ENCODE measurements around the gene HYAL2.
"Not testable (repeated sequence)": the region's sequence is repeated elsewhere in the genome, so short reads cannot be mapped to it uniquely, and the experiment has no call there.

HYAL2 gene

DNA sequence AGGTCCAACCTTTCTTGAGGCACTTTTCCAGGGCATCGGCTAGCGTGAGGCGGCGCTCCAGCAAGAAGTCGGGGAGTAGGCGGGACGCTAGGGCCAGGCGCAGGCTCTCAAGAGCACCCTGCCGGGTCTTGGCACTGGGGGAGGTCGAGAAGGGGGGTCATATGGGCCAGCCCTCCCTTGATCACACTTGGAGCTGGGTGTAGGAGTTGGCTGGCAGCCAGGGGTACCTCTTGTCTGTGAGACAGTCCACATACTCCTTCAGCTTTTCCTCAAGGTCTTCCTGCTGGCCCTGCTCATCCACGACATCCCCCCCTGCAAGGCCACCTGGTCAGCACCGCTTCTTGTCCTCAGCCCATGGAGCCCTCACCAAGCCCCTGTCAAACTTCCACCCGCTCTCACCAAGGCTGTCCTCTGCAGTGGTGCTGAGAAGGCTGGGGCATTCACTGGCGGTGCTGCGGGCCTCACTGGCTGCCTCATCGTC is 32.3 kb downstream of the HYAL2 start:
- TF ChIP-seq CTCF (IDR thresholded peaks at IDR 0.05; ENCODE audit: low read depth, low read length): no peak
- peaks cover 36% of the 10 kb centered on the region for H3K36me3 ChIP-seq
- no peak overlapping the region for H3K4me3 ChIP-seq (ENCODE audit: low read depth, low read length)
- H3K9me3 ChIP-seq (ENCODE audit: severe bottlenecking): no peaks in the 10 kb centered on the region
- no peaks in the 10 kb centered on the region for H3K27me3 ChIP-seq (ENCODE audit: insufficient read depth, low read depth, severe bottlenecking)
- DNase-seq: no peak
- H3K27ac ChIP-seq: no peak overlapping the region

DNA sequence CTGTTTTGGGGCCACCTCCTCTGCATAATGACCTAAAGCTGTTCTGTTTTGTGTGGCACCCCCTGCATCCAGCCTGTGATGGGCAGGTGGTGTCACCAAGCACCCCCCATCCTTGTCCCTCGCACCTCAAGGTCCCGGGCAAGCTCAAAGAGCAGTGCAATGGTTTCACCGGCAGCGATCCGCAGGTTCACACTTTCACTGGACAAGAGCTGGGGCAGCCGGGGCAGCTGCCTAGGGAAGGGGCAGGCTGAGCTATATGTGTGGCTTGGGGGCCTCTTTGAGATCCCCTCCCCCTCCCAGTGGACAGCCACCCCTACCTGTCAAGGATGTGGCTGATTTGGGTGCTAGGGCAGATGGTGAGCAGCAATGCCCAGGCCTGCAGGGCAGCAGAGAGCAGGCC is 33.4 kb downstream of the HYAL2 start:
- H3K27ac ChIP-seq: no peak overlapping the region
- peaks cover 36% of the 10 kb centered on the region for H3K36me3 ChIP-seq
- no peaks in the 10 kb centered on the region for H3K27me3 ChIP-seq (ENCODE audit: insufficient read depth, low read depth, severe bottlenecking)
- TF ChIP-seq CTCF (IDR thresholded peaks at IDR 0.05; ENCODE audit: low read depth, low read length): no peak
- H3K4me3 ChIP-seq (ENCODE audit: low read depth, low read length): no peak overlapping the region
- no peaks in the 10 kb centered on the region for H3K9me3 ChIP-seq (ENCODE audit: severe bottlenecking)
- no peak for DNase-seq

DNA sequence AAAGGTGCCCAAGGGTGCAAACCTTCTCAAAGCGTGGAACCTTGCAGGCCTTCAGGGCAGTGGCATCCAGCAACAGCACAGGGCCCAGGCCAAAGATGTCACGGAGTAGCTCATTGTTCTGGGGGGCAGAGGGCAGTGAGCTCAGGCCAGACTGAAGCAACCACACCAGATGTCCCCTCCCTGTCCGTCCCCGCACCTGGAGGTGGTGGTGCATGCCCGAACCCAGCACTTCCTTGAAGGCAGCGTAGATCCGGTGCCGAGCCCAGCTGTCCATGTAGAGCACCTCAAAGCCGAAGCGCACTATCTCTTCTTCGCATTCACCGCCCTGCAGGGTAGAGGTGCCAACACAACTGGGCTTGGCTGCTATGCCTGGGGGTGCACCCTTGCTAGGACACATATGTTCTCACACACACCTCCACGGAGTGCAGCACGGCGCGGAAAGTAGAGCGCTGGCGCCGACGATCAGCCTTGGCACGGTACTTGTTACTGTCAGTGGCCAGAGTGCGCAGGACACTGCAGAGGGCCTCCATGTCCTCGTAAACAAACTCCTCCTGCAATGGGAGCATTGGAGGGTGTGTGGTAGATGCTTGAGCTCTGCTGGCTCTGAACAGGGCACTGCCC is 34.0 kb downstream of the HYAL2 start:
- DNase-seq: no peak
- H3K9me3 ChIP-seq (ENCODE audit: severe bottlenecking): no peaks in the 10 kb centered on the region
- no peak overlapping the region for H3K27ac ChIP-seq
- TF ChIP-seq CTCF (IDR thresholded peaks at IDR 0.05; ENCODE audit: low read depth, low read length): no peak
- H3K27me3 ChIP-seq (ENCODE audit: insufficient read depth, low read depth, severe bottlenecking): no peaks in the 10 kb centered on the region
- no peak overlapping the region for H3K4me3 ChIP-seq (ENCODE audit: low read depth, low read length)
- peaks cover 36% of the 10 kb centered on the region for H3K36me3 ChIP-seq

- Histone ChIP-seq H3K27ac (no peak overlapping the region), H3K36me3 (peaks cover 36% of the 10 kb centered on the region), H3K4me3 (ENCODE audit: low read depth, low read length) (no peak overlapping the region), H3K27me3 (ENCODE audit: insufficient read depth, low read depth, severe bottlenecking) (no peaks in the 10 kb centered on the region), H3K9me3 (ENCODE audit: severe bottlenecking) (no peaks in the 10 kb centered on the region)
- TF ChIP-seq CTCF (IDR thresholded peaks at IDR 0.05; ENCODE audit: low read depth, low read length): no peak
- DNase-seq: no peak
Measured at GRCh38 chr3:50287262-50287661, 35.3 kb downstream of the HYAL2 start.

GRCh38 chr3:50286322-50287227 is 36.0 kb downstream of the HYAL2 start:
- Histone ChIP-seq H3K36me3 (peaks cover 33% of the 10 kb centered on the region), H3K4me3 (ENCODE audit: low read depth, low read length) (no peak overlapping the region), H3K9me3 (ENCODE audit: severe bottlenecking) (no peaks in the 10 kb centered on the region), H3K27me3 (ENCODE audit: insufficient read depth, low read depth, severe bottlenecking) (no peaks in the 10 kb centered on the region), H3K27ac (no peak overlapping the region)
- no peak for DNase-seq
- TF ChIP-seq CTCF (IDR thresholded peaks at IDR 0.05; ENCODE audit: low read depth, low read length): no peak

- not testable (repeated sequence) for H3K4me3 ChIP-seq (ENCODE audit: low read depth, low read length); H3K9me3 ChIP-seq (ENCODE audit: severe bottlenecking); H3K27ac ChIP-seq; DNase-seq; H3K27me3 ChIP-seq (ENCODE audit: insufficient read depth, low read depth, severe bottlenecking)
- peaks cover 17% of the 10 kb centered on the region for H3K36me3 ChIP-seq
Measured at GRCh38 chr3:50284121-50284520, 38.4 kb downstream of the HYAL2 start.

Data from WERI-Rb-1 (cell line).